CD4-positive, CD25-positive, alpha-beta regulatory T cell (primary cell): ENCODE data around the gene C19orf38. TPM values are rescaled to one million over a fixed set of nuclear protein-coding genes. Genes with fewer than 3 reads are reported as not detected.

Experiments used
- ATAC-seq, 2 donors: fragments of 150-1000 bp; cut with Tn5 transposase; one replicate each; pipeline ENCODE4 v1.10.0; 2021; ENCODE audit warnings: low read depth in 2 of 2, moderate number of reproducible peaks in 2 of 2, moderate library complexity in 1 of 2
- DNase-seq, 3 donors: peaks; one replicate each; pipeline versions ENCODE4 v3.0.0 to v3.0.0-alpha.2; 2012 to 2022; ENCODE audit warnings: mixed read lengths in 1 of 3
- H3K27ac ChIP-seq: one replicate; pipeline ENCODE4 v1.7.0; 2013; ENCODE audit warnings: mild to moderate bottlenecking, low read length; ENCODE audit not compliant: insufficient read depth, poor library complexity, severe bottlenecking
- H3K27me3 ChIP-seq: one replicate; pipeline ENCODE4 v1.7.0; 2013; ENCODE audit warnings: low read length; ENCODE audit not compliant: control insufficient read depth, insufficient read depth
- H3K36me3 ChIP-seq: one replicate; pipeline ENCODE4 v1.7.0; 2013; ENCODE audit warnings: mild to moderate bottlenecking, low read length, moderate library complexity; ENCODE audit not compliant: control insufficient read depth, insufficient read depth
- H3K4me1 ChIP-seq: 2 replicates; pipeline ENCODE4 v1.7.0; 2013; ENCODE audit warnings: mild to moderate bottlenecking, low read length; ENCODE audit not compliant: insufficient read depth, control insufficient read depth, poor library complexity, severe bottlenecking
- H3K4me3 ChIP-seq: one replicate; pipeline ENCODE4 v1.7.0; 2013; ENCODE audit warnings: low read depth, mild to moderate bottlenecking, low read length, moderate library complexity
- H3K9me3 ChIP-seq, 2 experiments: 1 replicate in 1 of 2; 2 replicates in 1 of 2; pipeline ENCODE4 v1.7.0; 2013; ENCODE audit warnings: low read length in 2 of 2, mild to moderate bottlenecking in 1 of 2, moderate library complexity in 1 of 2; ENCODE audit not compliant: control insufficient read depth in 2 of 2
- H3K27ac Mint-ChIP-seq, 3 donors: one replicate each; pipeline ENCODE4 v1.8.0; 2020 to 2022; ENCODE audit warnings: mild to moderate bottlenecking in 3 of 3, mixed read lengths in 3 of 3, moderate library complexity in 2 of 3
- H3K27me3 Mint-ChIP-seq: one replicate; pipeline ENCODE4 v1.8.0; 2022; ENCODE audit warnings: mild to moderate bottlenecking, mixed read lengths
- H3K36me3 Mint-ChIP-seq: one replicate; pipeline ENCODE4 v1.8.0; 2020; ENCODE audit warnings: mixed read lengths
- H3K4me1 Mint-ChIP-seq, 4 donors: one replicate each; pipeline ENCODE4 v1.8.0; 2020 to 2022; ENCODE audit warnings: mixed read lengths in 4 of 4, mild to moderate bottlenecking in 1 of 4
- H3K4me3 Mint-ChIP-seq, 4 donors: one replicate each; pipeline ENCODE4 v1.8.0; 2020 to 2022; ENCODE audit warnings: mild to moderate bottlenecking in 4 of 4, mixed read lengths in 4 of 4, moderate library complexity in 3 of 4
- H3K9me3 Mint-ChIP-seq, 7 donors: one replicate each; pipeline ENCODE4 v1.8.0; 2020 to 2022; ENCODE audit warnings: mixed read lengths in 7 of 7, mild to moderate bottlenecking in 3 of 7, moderate library complexity in 2 of 7
- polyA plus RNA-seq, 4 donors: library from polyadenylated mRNA; unstranded; fragments of 300-500 nt; fragmentation: Illumina TruSeq; gene quantifications; one replicate each; pipeline ENCODE4 v1.2.3, GENCODE V29; 2021
- total RNA-seq: library from RNA; stranded (reverse); gene quantifications from one replicate; pipeline ENCODE4 v1.2.3, GENCODE V29; 2022

The C19orf38 gene
- total and polyA plus RNA-seq, 5 donors from 2014 or later = 0.40 to 1.1 (median 0.58) TPM; not detected in 1

DNA sequence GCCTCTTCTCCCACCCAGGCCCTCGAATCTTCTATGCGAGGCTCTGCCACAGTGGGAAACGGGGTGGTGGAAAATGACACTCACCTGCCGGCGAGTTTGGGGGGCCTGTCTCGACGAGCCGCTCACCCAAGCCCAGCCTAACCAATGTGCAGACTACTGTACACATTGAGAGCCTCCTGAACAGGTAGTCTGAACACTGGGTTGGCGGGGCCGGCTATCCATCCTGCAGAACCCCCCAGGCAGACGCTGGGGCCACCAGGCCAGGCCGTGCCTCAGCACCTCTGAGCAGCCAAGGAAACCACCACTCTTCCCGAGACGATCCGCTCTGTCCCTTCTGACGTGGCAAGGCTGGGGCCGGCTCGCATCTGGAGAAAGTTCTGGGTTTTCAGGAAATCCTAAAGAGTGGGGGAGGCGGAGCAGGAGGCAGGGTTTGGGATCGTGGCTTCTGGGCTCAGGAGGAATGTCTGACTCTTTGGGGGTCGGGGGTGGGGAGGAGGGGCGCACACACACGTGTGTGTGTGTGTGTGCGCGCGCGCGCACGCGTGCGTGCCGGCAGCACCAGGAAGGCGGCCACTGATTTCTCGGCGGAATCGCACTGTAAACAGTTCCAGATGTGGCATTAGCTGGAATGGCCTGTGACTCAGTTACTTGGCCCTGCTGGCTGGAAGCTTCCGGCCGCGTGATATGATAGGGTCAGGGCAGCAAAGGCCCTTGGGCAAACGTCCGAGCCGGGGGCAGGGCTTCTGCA is 30.8 kb upstream of the C19orf38 start:
- peaks cover 0 to 6% (median 1%) of the 10 kb centered on the region in 4 donors for H3K4me1 Mint-ChIP-seq
- peaks cover 31% of the 10 kb centered on the region for H3K36me3 Mint-ChIP-seq
- Histone ChIP-seq H3K27ac (no peak overlapping the region), H3K4me1 (no peaks in the 10 kb centered on the region), H3K9me3 (no peaks in the 10 kb centered on the region), H3K36me3 (peaks cover 44% of the 10 kb centered on the region), H3K4me3 (no peak overlapping the region), H3K27me3 (no peaks in the 10 kb centered on the region)
- H3K4me3 Mint-ChIP-seq = no peak overlapping the region
- no peaks in the 10 kb centered on the region for H3K27me3 Mint-ChIP-seq
- no peak for DNase-seq
- no peaks in the 10 kb centered on the region for H3K9me3 Mint-ChIP-seq
- H3K27ac Mint-ChIP-seq = peak overlapping the region in 1 of 3 donors; percentile 48
- ATAC-seq = no peak

DNA sequence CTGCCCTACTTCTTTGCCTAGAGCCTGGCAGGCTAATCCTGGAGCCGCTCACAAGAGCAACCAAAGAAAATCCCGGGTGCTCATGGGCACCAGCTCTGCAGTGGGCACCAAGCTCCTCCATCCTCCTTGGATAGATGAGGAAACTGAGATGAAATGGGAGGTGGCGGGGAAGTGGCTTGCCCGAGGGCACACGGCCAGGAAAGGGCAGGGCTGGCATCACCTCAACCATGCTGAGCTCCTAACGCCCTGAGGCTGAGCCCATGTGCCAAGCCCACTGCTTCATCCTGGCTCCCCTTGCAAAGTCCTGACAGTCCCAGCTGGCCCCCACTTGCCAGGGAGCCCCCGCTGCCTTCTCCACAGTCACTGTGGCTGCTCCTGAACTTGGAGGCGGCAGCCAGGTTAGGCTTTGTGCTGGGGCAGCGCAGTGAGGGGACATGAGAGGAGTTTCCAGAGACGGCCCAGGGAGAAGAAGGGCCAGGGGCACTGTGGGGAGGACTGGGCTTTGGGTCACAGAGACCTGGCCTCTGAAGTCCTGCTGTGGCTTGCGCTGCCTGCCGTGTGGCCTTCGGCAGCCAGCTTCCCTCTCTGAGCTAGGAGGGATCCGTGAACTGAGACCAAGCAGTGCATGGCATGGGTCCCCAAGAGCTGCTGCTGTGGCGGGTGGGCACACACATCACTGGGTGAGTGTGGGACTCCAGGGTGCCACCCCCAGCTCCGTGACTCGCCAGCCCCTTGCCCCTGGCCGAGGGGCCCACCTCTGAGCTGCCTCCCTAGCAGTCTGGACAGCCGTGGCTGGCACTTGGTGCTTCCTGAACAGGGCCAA is 29.7 kb upstream of the C19orf38 start:
- DNase-seq = no peak
- Mint-ChIP-seq H3K36me3 (peaks cover 27% of the 10 kb centered on the region), H3K27ac (peak overlapping the region in 1 of 3 donors; percentile 9), H3K9me3 (no peaks in the 10 kb centered on the region), H3K4me1 (peaks cover 0 to 6% (median 1%) of the 10 kb centered on the region in 4 donors), H3K4me3 (no peak overlapping the region), H3K27me3 (no peaks in the 10 kb centered on the region)
- Histone ChIP-seq H3K9me3 (no peaks in the 10 kb centered on the region), H3K27ac (no peak overlapping the region), H3K27me3 (no peaks in the 10 kb centered on the region), H3K36me3 (peaks cover 40% of the 10 kb centered on the region), H3K4me3 (no peak overlapping the region), H3K4me1 (no peaks in the 10 kb centered on the region)
- ATAC-seq = no peak

DNA sequence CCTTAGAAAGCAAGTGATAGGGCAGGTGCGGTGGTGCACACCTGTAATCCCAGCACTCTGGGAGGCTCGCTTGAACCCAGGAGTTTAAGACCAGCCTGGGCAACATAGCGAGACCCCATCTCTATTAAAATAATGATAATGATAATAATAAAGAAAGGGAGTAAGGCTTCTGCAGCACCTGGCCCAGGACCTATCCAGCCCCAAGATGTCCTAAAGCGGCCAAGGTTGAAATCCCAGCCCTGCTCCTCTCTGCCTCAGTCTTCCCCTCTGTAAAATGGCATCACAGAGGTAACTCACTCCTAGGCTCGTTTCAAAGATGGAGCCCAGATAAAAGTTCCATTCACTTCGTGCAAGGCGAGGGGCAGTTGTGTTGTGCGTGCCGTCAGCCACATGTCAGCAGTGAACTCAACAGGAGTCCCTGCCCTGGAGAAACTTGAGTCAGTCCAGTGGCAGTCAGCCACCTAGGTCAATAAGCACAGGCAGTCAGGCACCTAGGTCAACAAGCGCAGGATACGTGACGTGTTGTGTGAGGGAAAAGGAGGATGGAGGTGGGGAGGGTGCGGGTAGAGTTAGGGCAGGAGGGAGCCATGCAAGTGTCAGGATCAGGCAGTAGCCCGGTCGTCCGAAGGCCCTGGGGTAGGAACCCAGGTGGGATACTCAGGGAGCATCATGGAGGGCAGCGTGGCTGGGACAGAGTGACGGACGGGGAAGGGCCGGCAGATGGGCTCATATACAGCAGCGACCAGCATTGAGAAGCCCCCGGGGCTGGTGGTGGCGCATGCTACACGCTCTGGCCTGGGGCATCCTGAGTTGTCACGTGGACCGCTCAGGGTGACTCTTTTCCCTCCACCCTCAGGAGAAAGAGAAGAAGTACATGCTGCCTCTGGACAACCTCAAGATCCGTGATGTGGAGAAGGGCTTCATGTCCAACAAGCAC is 28.8 kb upstream of the C19orf38 start:
- no peaks in the 10 kb centered on the region for H3K9me3 Mint-ChIP-seq
- ATAC-seq (no peak), DNase-seq (no peak)
- no peaks in the 10 kb centered on the region for H3K4me1 ChIP-seq
- H3K36me3 Mint-ChIP-seq = peaks cover 25% of the 10 kb centered on the region
- no peaks in the 10 kb centered on the region for H3K9me3 ChIP-seq
- no peaks in the 10 kb centered on the region for H3K27me3 ChIP-seq
- peaks cover 0 to 5% (median 1%) of the 10 kb centered on the region in 4 donors for H3K4me1 Mint-ChIP-seq
- H3K4me3 ChIP-seq = no peak overlapping the region
- no peak overlapping the region for H3K27ac ChIP-seq
- no peaks in the 10 kb centered on the region for H3K27me3 Mint-ChIP-seq
- peak overlapping the region; percentile 9 to 64 (median 59) for H3K27ac Mint-ChIP-seq
- no peak overlapping the region for H3K4me3 Mint-ChIP-seq
- H3K36me3 ChIP-seq = peaks cover 46% of the 10 kb centered on the region

DNA sequence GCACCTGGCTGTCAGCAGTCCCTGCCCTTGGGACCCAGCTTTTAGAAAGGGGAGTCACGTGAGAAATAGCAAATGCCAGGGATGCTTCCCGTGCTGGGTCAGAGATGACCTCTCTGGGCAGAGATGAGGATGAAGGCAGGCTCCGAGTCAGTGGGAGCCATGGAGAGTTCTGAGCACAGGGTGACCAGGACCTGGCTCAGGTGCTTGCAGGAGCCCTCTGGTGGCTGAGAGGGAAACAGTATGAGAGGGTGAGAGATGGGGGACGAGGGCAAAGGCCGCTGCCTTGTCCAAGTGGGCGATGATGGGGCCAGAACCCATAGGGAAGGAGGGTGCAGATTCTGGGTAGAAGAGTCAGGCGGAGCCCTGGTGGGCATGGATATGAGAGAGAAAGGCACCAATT is 28.0 kb upstream of the C19orf38 start:
- no peak for DNase-seq
- Histone ChIP-seq H3K9me3 (no peaks in the 10 kb centered on the region), H3K27me3 (no peaks in the 10 kb centered on the region), H3K4me3 (no peak overlapping the region), H3K36me3 (peaks cover 46% of the 10 kb centered on the region), H3K4me1 (no peaks in the 10 kb centered on the region), H3K27ac (no peak overlapping the region)
- H3K4me1 Mint-ChIP-seq = peaks cover 0 to 3% (median 0%) of the 10 kb centered on the region in 4 donors
- peak overlapping the region in 1 of 4 donors; percentile 47 for H3K4me3 Mint-ChIP-seq
- no peaks in the 10 kb centered on the region for H3K27me3 Mint-ChIP-seq
- H3K36me3 Mint-ChIP-seq = peaks cover 19% of the 10 kb centered on the region
- no peaks in the 10 kb centered on the region for H3K9me3 Mint-ChIP-seq
- peak overlapping the region in 2 of 3 donors; percentile 38 to 64 for H3K27ac Mint-ChIP-seq
- ATAC-seq = no peak

DNA sequence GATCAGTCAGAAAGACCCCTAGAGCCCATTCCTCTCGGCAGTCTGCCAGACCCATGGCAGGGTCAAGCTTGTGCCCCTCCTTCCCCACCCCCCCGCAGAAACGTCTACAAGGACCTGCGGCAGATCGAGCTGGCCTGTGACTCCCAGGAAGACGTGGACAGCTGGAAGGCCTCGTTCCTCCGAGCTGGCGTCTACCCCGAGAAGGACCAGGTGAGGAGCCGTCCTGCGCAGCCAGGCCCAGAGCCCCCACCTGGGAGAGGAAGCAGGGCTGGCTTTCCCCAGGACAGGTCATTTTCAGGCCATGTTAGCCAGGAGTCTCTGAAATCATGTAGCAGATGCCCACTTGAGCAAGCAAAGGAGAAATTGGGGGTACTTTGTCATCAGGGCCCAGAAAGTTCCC is 24.5 kb upstream of the C19orf38 start:
- H3K27ac Mint-ChIP-seq = no peak overlapping the region

DNA sequence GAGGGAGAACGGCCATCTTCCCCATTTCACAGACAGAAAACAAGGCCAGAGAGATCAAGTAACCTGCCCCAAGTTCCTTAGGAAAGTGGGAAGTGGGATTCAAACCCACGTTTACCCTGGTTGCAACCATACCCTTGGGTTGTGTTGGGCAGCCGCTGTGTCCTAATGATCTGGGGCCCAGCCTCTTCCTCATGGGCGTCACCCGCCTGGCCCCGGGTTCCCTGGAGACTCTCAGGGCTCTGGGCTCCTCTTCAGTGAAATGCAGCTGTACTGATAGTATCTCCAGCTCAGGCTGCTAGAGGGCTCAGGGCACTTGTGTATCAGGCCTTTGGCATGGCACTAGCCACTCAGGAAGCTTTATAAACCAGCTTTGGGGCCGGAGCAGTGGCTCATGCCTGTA is 22.0 kb upstream of the C19orf38 start:
- H3K27ac Mint-ChIP-seq = peak overlapping the region in 1 of 3 donors; percentile 65
- ATAC-seq = no peak
- H3K9me3 ChIP-seq = no peaks in the 10 kb centered on the region
- H3K36me3 ChIP-seq = peaks cover 50% of the 10 kb centered on the region
- no peak for DNase-seq
- H3K27ac ChIP-seq = no peak overlapping the region
- no peaks in the 10 kb centered on the region for H3K9me3 Mint-ChIP-seq
- no peaks in the 10 kb centered on the region for H3K4me1 ChIP-seq
- no peaks in the 10 kb centered on the region for H3K4me1 Mint-ChIP-seq
- no peaks in the 10 kb centered on the region for H3K27me3 Mint-ChIP-seq
- peaks cover 13% of the 10 kb centered on the region for H3K36me3 Mint-ChIP-seq
- no peak overlapping the region for H3K4me3 Mint-ChIP-seq
- no peak overlapping the region for H3K4me3 ChIP-seq
- H3K27me3 ChIP-seq = no peaks in the 10 kb centered on the region

More for the DNA sequence above, 24.5 kb upstream of the C19orf38 start:
- no peak for ATAC-seq
- H3K36me3 ChIP-seq = peaks cover 60% of the 10 kb centered on the region
- no peak overlapping the region for H3K4me3 ChIP-seq
- Mint-ChIP-seq H3K4me1 (peaks cover 0 to 3% (median 0%) of the 10 kb centered on the region in 4 donors), H3K27me3 (no peaks in the 10 kb centered on the region), H3K9me3 (no peaks in the 10 kb centered on the region), H3K4me3 (no peak overlapping the region), H3K36me3 (peaks cover 32% of the 10 kb centered on the region)
- no peak overlapping the region for H3K27ac ChIP-seq
- no peak for DNase-seq
- no peaks in the 10 kb centered on the region for H3K4me1 ChIP-seq
- no peaks in the 10 kb centered on the region for H3K9me3 ChIP-seq
- no peaks in the 10 kb centered on the region for H3K27me3 ChIP-seq

DNA sequence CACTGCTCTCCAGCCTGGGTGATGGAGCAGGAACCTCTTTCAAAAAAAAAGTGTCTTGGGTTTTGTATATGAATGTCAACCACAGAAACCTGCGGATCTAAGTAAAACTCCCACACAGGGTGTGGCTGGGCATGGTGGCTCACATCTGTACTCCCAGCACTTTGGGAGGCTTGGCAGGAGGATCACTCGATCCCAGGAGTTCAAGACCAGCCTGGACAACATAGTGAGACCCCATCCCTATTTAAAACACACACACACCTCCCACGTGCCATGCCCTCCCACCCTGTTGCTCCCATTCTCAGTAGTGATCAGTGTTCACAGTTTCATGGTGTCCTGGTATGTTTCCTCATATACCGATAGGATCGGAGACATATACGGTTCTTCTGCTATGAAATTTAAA is 21.4 kb upstream of the C19orf38 start:
- Mint-ChIP-seq H3K9me3 (no peaks in the 10 kb centered on the region), H3K4me1 (no peaks in the 10 kb centered on the region), H3K36me3 (peaks cover 13% of the 10 kb centered on the region), H3K4me3 (no peak overlapping the region), H3K27me3 (no peaks in the 10 kb centered on the region), H3K27ac (peak overlapping the region in 1 of 3 donors; percentile 56)
- Histone ChIP-seq H3K4me3 (no peak overlapping the region), H3K27me3 (no peaks in the 10 kb centered on the region), H3K9me3 (no peaks in the 10 kb centered on the region), H3K36me3 (peaks cover 45% of the 10 kb centered on the region), H3K4me1 (no peaks in the 10 kb centered on the region), H3K27ac (no peak overlapping the region)
- DNase-seq (no peak), ATAC-seq (no peak)
